IPS-NIHi7 (cell line): Measurements from ENCODE around the gene MARCKSL1.
"Not testable (repeated sequence)": the region's sequence is repeated elsewhere in the genome, so short reads cannot be mapped to it uniquely, and the experiment has no call there.

ENCODE experiments used
- DNase-seq: peaks from one replicate; pipeline ENCODE4 v3.0.0; 2012; ENCODE audit warnings: mixed read lengths; ENCODE audit errors: extremely low spot score

The MARCKSL1 gene

GRCh38 chr1:32335790-32336590, at the start of gene MARCKSL1:
Gene MARCKSL1 (minus strand): TSS chr1:32336233. CDS start chr1:32336033, 200 bp downstream.
- DNase-seq: peak; percentile 83

- DNase-seq: no peak
Measured at GRCh38 chr1:32380057-32380456, 44.0 kb upstream of the MARCKSL1 start.

GRCh38 chr1:32377541-32378220, 41.6 kb upstream of the MARCKSL1 start:
- DNase-seq: no peak

- no peak for DNase-seq
Measured at GRCh38 chr1:32376199-32376598, 40.2 kb upstream of the MARCKSL1 start.

GRCh38 chr1:32373996-32374592, 38.1 kb upstream of the MARCKSL1 start:
- no peak for DNase-seq

GRCh38 chr1:32372149-32372756, 36.2 kb upstream of the MARCKSL1 start:
- DNase-seq: no peak

- no peak for DNase-seq
Measured at GRCh38 chr1:32367912-32368635, 32.0 kb upstream of the MARCKSL1 start.

GRCh38 chr1:32365445-32365844, 29.4 kb upstream of the MARCKSL1 start:
- DNase-seq: no peak

GRCh38 chr1:32364836-32365235, 28.8 kb upstream of the MARCKSL1 start:
- DNase-seq: no peak

GRCh38 chr1:32363713-32364112, 27.7 kb upstream of the MARCKSL1 start:
- no peak for DNase-seq

- peak; percentile 50 for DNase-seq
Measured at GRCh38 chr1:32362474-32363313, 26.7 kb upstream of the MARCKSL1 start, which contains the start of the genes FAM229A and TSSK3. Gene FAM229A (minus strand): TSS chr1:32362485. CDS start chr1:32362091, 394 bp downstream. Gene TSSK3 (plus strand): TSS chr1:32362539. CDS start chr1:32362702, 163 bp downstream.

- DNase-seq: peak; percentile 65
Measured at GRCh38 chr1:32361674-32362473, 25.8 kb upstream of the MARCKSL1 start.

GRCh38 chr1:32361308-32361673, 25.3 kb upstream of the MARCKSL1 start:
- DNase-seq: no peak

- no peak for DNase-seq
Measured at GRCh38 chr1:32358435-32358834, 22.4 kb upstream of the MARCKSL1 start.

GRCh38 chr1:32357614-32358013, 21.6 kb upstream of the MARCKSL1 start:
- no peak for DNase-seq

GRCh38 chr1:32356478-32356877, 20.4 kb upstream of the MARCKSL1 start:
- no peak for DNase-seq

GRCh38 chr1:32355778-32356177, 19.7 kb upstream of the MARCKSL1 start:
- not testable (repeated sequence) for DNase-seq

GRCh38 chr1:32353886-32354570, 18.0 kb upstream of the MARCKSL1 start:
- no peak for DNase-seq

GRCh38 chr1:32353431-32353830, 17.4 kb upstream of the MARCKSL1 start:
- no peak for DNase-seq
